Colonic mucosa (tissue), 4 donors: ENCODE data around the gene PLCL2. TPM values are rescaled to one million over a fixed set of nuclear protein-coding genes. Genes with fewer than 3 reads are reported as not detected.

Experiments used
- DNase-seq: peaks from one replicate; pipeline ENCODE4 v3.0.0-alpha.2; 2020
- H3K27ac ChIP-seq: fragments of 200-600 bp; one replicate; pipeline ENCODE4 v1.8.0; 2021
- H3K27me3 ChIP-seq: fragments of 200-600 bp; one replicate; pipeline ENCODE4 v1.8.0; 2021
- H3K36me3 ChIP-seq: fragments of 200-600 bp; one replicate; pipeline ENCODE4 v1.8.0; 2021
- H3K4me1 ChIP-seq: fragments of 200-600 bp; one replicate; pipeline ENCODE4 v1.8.0; 2021; ENCODE audit warnings: mild to moderate bottlenecking
- H3K4me3 ChIP-seq: fragments of 200-600 bp; one replicate; pipeline ENCODE4 v1.8.0; 2021
- H3K9ac ChIP-seq, 2 donors: one replicate each; pipeline ENCODE4 v1.7.0; 2013; ENCODE audit warnings: control low read depth in 2 of 2, low read depth in 2 of 2, low read length in 2 of 2
- H3K9me3 ChIP-seq: fragments of 200-600 bp; one replicate; pipeline ENCODE4 v1.8.0; 2021
- intact Hi-C: fragments of 100-400 bp; cut with DNase I; formaldehyde crosslinking; loops from one replicate; pipeline ENCODE4 v1.14.1; 2022
- total RNA-seq, 2 donors: library from RNA; stranded (reverse); fragmentation: NEBNext Ultra II Directional in 1 of 2; extraction: Animal tissue kit (Norgen Biotek cat#: 25700) in 1 of 2; gene quantifications; one replicate each; pipeline ENCODE4 v1.2.1, GENCODE V29; 2021
- TF ChIP-seq, protein P1 (sequence below): fragments of 200-600 bp; IDR thresholded peaks from one replicate; pipeline ENCODE4 v1.8.0; 2022; ENCODE audit warnings: antibody characterized with exemption, mild to moderate bottlenecking
- donor health status: healthy.
- donor health status: DM: no; HTN: no; CAD: no.
- donor health status: DM: no; HTN: no; CAD: no.

Gene PLCL2
- total RNA-seq, 2 donors from 2014 or later = 12.3 to 15.0 TPM

DNA sequence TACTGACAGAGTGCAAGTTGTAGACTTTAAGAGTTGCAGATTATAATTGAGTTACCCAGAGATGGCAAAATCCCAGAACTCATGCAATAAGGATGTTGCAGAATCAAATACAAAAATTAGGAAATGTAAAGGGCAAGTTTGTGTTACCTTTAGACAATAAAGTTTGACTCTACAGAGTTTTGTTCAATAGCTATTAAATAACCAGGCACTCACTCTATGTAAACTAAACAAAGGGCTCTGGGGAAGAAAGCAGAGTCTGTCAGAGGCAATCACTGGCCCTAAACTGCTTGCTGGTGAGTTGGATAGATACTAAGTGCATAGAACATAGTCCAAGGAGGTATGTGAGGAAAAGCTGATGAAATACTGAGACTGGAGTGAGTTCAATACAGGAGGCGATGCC is 40.0 kb upstream of the PLCL2 start:
- H3K4me3 ChIP-seq = no peak overlapping the region
- intact Hi-C loops = no loop called here

DNA sequence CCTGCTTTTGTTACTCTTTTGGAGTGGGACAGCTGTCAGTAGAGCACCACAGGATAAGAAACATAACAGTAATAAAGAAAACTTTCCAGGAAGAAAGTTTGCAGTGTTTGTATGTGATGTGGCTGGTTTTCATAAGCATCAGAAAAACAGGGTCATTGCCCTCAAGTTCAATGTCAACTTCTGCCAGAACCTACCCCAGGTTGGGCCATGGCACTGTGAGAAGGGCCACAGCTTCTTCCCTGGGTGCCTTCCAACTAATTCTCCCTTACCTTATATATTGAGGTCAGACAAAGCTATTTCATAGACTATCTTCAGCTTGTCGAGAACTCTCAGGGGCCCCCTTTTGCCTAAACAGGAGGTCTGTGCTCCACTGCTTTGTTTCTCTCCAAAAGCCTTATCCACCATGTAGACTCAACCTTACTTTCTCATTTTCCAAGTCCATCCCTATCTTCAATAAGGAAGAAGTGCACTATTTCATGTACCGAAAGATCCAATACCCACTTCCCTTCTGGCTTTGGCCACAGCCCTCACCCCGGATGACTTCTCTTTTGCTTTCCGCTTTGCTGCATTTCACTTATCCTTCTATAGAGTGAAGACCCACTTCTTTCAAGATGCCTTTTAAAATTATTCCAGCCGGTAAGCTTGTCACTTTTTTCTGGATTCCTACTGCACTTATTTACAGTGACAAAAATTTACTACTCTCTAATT is 38.2 kb upstream of the PLCL2 start:
- DNase-seq = no peak
- TF ChIP-seq, protein P1, sequence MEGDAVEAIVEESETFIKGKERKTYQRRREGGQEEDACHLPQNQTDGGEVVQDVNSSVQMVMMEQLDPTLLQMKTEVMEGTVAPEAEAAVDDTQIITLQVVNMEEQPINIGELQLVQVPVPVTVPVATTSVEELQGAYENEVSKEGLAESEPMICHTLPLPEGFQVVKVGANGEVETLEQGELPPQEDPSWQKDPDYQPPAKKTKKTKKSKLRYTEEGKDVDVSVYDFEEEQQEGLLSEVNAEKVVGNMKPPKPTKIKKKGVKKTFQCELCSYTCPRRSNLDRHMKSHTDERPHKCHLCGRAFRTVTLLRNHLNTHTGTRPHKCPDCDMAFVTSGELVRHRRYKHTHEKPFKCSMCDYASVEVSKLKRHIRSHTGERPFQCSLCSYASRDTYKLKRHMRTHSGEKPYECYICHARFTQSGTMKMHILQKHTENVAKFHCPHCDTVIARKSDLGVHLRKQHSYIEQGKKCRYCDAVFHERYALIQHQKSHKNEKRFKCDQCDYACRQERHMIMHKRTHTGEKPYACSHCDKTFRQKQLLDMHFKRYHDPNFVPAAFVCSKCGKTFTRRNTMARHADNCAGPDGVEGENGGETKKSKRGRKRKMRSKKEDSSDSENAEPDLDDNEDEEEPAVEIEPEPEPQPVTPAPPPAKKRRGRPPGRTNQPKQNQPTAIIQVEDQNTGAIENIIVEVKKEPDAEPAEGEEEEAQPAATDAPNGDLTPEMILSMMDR = no peak
- Histone ChIP-seq H3K27me3 (no peaks in the 10 kb centered on the region), H3K9ac (no peak overlapping the region), H3K4me3 (no peak overlapping the region), H3K36me3 (no peaks in the 10 kb centered on the region), H3K27ac (no peak overlapping the region), H3K4me1 (peaks cover 15% of the 10 kb centered on the region), H3K9me3 (no peaks in the 10 kb centered on the region)
- intact Hi-C loops = no loop called here

More for the DNA sequence above, 40.0 kb upstream of the PLCL2 start:
- Histone ChIP-seq H3K9me3 (no peaks in the 10 kb centered on the region), H3K27me3 (no peaks in the 10 kb centered on the region), H3K27ac (no peak overlapping the region), H3K9ac (no peak overlapping the region), H3K36me3 (no peaks in the 10 kb centered on the region), H3K4me1 (peaks cover 20% of the 10 kb centered on the region)
- TF ChIP-seq, protein P1 = no peak
- no peak for DNase-seq

DNA sequence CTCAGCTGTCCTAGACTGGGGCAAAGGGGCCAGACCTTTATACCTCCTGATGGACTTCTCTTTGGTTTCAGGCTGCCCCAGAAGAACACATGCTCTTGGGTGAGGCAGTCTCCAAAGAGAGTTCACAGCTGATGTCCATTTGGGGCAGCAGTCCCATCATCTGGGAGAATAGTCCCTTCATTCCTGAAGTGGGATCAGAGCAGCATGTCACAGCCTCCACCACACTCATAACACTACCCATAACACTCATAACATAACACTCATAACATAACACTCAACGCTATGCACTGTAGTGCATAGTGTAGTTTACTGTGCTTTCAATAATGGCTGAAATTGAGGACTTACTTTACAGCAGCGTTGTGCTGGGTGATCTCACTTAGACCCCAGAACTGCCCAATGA is 36.7 kb upstream of the PLCL2 start:
- no peak overlapping the region for H3K4me3 ChIP-seq
- intact Hi-C loops = no loop called here

DNA sequence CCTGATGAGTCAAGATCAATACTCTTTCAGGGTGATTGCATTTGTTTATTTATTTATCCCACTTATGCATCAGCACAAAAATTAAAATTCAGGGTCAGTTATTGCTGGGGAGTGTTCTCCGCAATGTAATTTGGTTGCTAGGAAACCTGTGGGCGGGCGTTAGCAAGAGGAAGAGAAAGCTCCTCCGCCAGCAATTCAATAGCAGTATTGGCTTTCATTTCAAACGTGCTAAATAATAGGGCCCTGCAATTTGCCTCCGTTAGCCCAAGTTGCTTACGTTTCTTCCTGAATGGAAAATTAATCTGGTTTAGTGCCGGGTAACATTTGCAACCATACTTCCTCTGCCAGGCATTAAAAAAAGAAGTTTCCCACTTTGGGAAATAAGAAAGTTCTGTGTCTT is 35.5 kb upstream of the PLCL2 start:
- intact Hi-C loops = no loop called here
- no peaks in the 10 kb centered on the region for H3K27me3 ChIP-seq
- no peaks in the 10 kb centered on the region for H3K4me1 ChIP-seq
- H3K27ac ChIP-seq = no peak overlapping the region
- no peaks in the 10 kb centered on the region for H3K9me3 ChIP-seq
- TF ChIP-seq, protein P1 = no peak
- DNase-seq = peak; percentile 83
- H3K36me3 ChIP-seq = no peaks in the 10 kb centered on the region
- no peak overlapping the region for H3K9ac ChIP-seq
- no peak overlapping the region for H3K4me3 ChIP-seq

More for the DNA sequence above, 36.7 kb upstream of the PLCL2 start:
- no peaks in the 10 kb centered on the region for H3K9me3 ChIP-seq
- no peaks in the 10 kb centered on the region for H3K27me3 ChIP-seq
- no peaks in the 10 kb centered on the region for H3K36me3 ChIP-seq
- peaks cover 7% of the 10 kb centered on the region for H3K4me1 ChIP-seq
- H3K27ac ChIP-seq = no peak overlapping the region
- no peak for DNase-seq
- H3K9ac ChIP-seq = no peak overlapping the region
- TF ChIP-seq, protein P1 = no peak

DNA sequence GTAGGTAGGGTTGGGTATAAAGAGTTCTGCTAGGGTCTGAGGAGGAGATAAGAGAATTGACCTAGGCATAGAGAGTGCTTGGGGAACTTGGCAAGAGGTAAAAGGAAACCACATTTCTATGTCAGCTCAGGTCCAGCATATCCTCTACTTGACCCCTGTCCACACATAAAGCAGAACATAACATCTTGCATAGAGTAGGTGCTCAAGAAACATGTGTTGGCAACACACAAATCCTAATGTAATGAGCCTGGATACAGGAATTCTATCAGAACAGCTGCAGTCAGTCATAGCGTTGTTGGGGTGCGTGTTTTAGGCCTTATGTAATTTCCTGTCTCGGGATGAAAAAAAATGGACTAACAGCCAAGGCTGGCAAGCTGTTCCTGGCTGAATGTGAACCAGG is 35.0 kb upstream of the PLCL2 start:
- intact Hi-C loops = no loop called here
- H3K36me3 ChIP-seq = no peaks in the 10 kb centered on the region
- H3K27me3 ChIP-seq = no peaks in the 10 kb centered on the region
- H3K9ac ChIP-seq = no peak overlapping the region
- TF ChIP-seq, protein P1 = no peak
- H3K9me3 ChIP-seq = no peaks in the 10 kb centered on the region
- DNase-seq = no peak
- H3K4me3 ChIP-seq = no peak overlapping the region
- no peak overlapping the region for H3K27ac ChIP-seq
- no peaks in the 10 kb centered on the region for H3K4me1 ChIP-seq
